CD4-positive, alpha-beta memory T cell (primary cell): ENCODE data around the gene ZNF423. TPM values are rescaled to one million over a fixed set of nuclear protein-coding genes. Genes with fewer than 3 reads are reported as not detected.

Source experiments
- CTCF ChIA-PET: fragments of 350-600 bp; sonication (Branson Sonifier 250); formaldehyde crosslinking; loops from one replicate; lab custom pipeline; 2021; ENCODE audit warnings: inconsistent platforms; ENCODE audit not compliant: partially characterized antibody; lab: Charles Lee
- POLR2A ChIA-PET: fragments of 350-600 bp; sonication (Branson Sonifier 250); formaldehyde crosslinking; loops from one replicate; lab custom pipeline; 2021; ENCODE audit not compliant: partially characterized antibody; lab: Charles Lee
- DNase-seq, 5 donors: peaks; one replicate each; pipeline versions ENCODE4 v3.0.0 to v3.0.0-alpha.2; 2020 to 2022; ENCODE audit warnings: mixed read lengths in 1 of 5
- H3K27ac ChIP-seq: one replicate; pipeline ENCODE4 v1.7.0; 2013; ENCODE audit warnings: low read depth, low read length
- H3K27me3 ChIP-seq: 2 replicates; pipeline ENCODE4 v1.7.0; 2013; ENCODE audit warnings: mild to moderate bottlenecking, low read length, moderate library complexity; ENCODE audit not compliant: insufficient read depth
- H3K36me3 ChIP-seq: 2 replicates; pipeline ENCODE4 v1.7.0; 2013; ENCODE audit warnings: mild to moderate bottlenecking, low read length, moderate library complexity; ENCODE audit not compliant: insufficient read depth
- H3K4me1 ChIP-seq: 2 replicates; pipeline ENCODE4 v1.7.0; 2013; ENCODE audit warnings: mild to moderate bottlenecking, low read length, moderate library complexity; ENCODE audit not compliant: insufficient read depth
- H3K4me3 ChIP-seq, 2 donors: one replicate each; pipeline ENCODE4 v1.7.0; 2013; ENCODE audit warnings: low read length in 2 of 2, mild to moderate bottlenecking in 1 of 2
- H3K9me3 ChIP-seq, 2 donors: one replicate each; pipeline ENCODE4 v1.7.0; 2013; ENCODE audit warnings: low read length in 2 of 2, control low read depth in 1 of 2; ENCODE audit not compliant: control insufficient read depth in 1 of 2
- H3K27ac Mint-ChIP-seq, 7 donors: one replicate each; pipeline ENCODE4 v1.8.0; 2020 to 2021; ENCODE audit warnings: mixed read lengths in 7 of 7, mild to moderate bottlenecking in 6 of 7, inconsistent platforms in 3 of 7, moderate library complexity in 3 of 7
- H3K27me3 Mint-ChIP-seq, 2 donors: one replicate each; pipeline ENCODE4 v1.8.0; 2020 to 2021; ENCODE audit warnings: mixed read lengths in 2 of 2
- H3K36me3 Mint-ChIP-seq, 2 donors: one replicate each; pipeline ENCODE4 v1.8.0; 2020 to 2021; ENCODE audit warnings: mixed read lengths in 2 of 2, inconsistent platforms in 1 of 2, mild to moderate bottlenecking in 1 of 2
- H3K4me1 Mint-ChIP-seq, 4 donors: one replicate each; pipeline ENCODE4 v1.8.0; 2020 to 2021; ENCODE audit warnings: mixed read lengths in 4 of 4, mild to moderate bottlenecking in 1 of 4
- H3K4me3 Mint-ChIP-seq, 8 donors: one replicate each; pipeline ENCODE4 v1.8.0; 2020 to 2021; ENCODE audit warnings: mixed read lengths in 8 of 8, mild to moderate bottlenecking in 7 of 8, moderate library complexity in 6 of 8, inconsistent platforms in 3 of 8
- H3K9me3 Mint-ChIP-seq, 8 donors: one replicate each; pipeline ENCODE4 v1.8.0; 2020 to 2021; ENCODE audit warnings: mixed read lengths in 8 of 8, mild to moderate bottlenecking in 5 of 8, inconsistent platforms in 3 of 8, moderate library complexity in 1 of 8
- intact Hi-C: fragments of 100-400 bp; cut with micrococcal nuclease; formaldehyde crosslinking; loops from one replicate; pipeline ENCODE4 v1.15.1; 2023
- polyA plus RNA-seq, 2 donors: library from polyadenylated mRNA; unstranded; fragments of 300-500 nt; fragmentation: Illumina TruSeq; gene quantifications; one replicate each; pipeline ENCODE4 v1.2.3, GENCODE V29; 2021
- total RNA-seq, 2 experiments: library from RNA; stranded (reverse); gene quantifications; one replicate each; pipeline ENCODE4 v1.2.3, GENCODE V29; 2021

The ZNF423 gene
- total and polyA plus RNA-seq, 4 experiments from 2014 or later: not detected

- no peaks in the 10 kb centered on the region for H3K4me1 ChIP-seq
- H3K27me3 ChIP-seq: no peaks in the 10 kb centered on the region
- H3K4me3 ChIP-seq: no peak overlapping the region
- intact Hi-C loops: no loop called here
- Mint-ChIP-seq H3K9me3 (no peaks in the 10 kb centered on the region), H3K27me3 (peaks cover 0 to 3% of the 10 kb centered on the region in 2 donors), H3K4me3 (no peak overlapping the region), H3K36me3 (no peaks in the 10 kb centered on the region), H3K4me1 (no peaks in the 10 kb centered on the region), H3K27ac (no peak overlapping the region)
- no peak overlapping the region for H3K27ac ChIP-seq
- DNase-seq: no peak
- POLR2A ChIA-PET: no interaction called here
- no peaks in the 10 kb centered on the region for H3K9me3 ChIP-seq
- H3K36me3 ChIP-seq: no peaks in the 10 kb centered on the region
- CTCF ChIA-PET: no interaction called here
Observed at GRCh38 chr16:49767414-49767813, 88.5 kb downstream of the ZNF423 start.

- ChIA-PET POLR2A (no interaction called here), CTCF (no interaction called here)
- H3K27ac Mint-ChIP-seq: no peak overlapping the region
- Histone ChIP-seq H3K27ac (no peak overlapping the region), H3K4me1 (no peaks in the 10 kb centered on the region), H3K36me3 (no peaks in the 10 kb centered on the region), H3K27me3 (no peaks in the 10 kb centered on the region), H3K9me3 (no peaks in the 10 kb centered on the region), H3K4me3 (no peak overlapping the region)
- H3K9me3 Mint-ChIP-seq: no peaks in the 10 kb centered on the region
- H3K4me1 Mint-ChIP-seq: no peaks in the 10 kb centered on the region
- no peak for DNase-seq
- no peaks in the 10 kb centered on the region for H3K36me3 Mint-ChIP-seq
- H3K4me3 Mint-ChIP-seq: no peak overlapping the region
- intact Hi-C loops: no loop called here
- peaks cover 0 to 3% of the 10 kb centered on the region in 2 donors for H3K27me3 Mint-ChIP-seq
Observed at GRCh38 chr16:49766225-49766624, 89.7 kb downstream of the ZNF423 start.

- no peaks in the 10 kb centered on the region for H3K36me3 Mint-ChIP-seq
- peaks cover 0 to 1% of the 10 kb centered on the region in 2 donors for H3K27me3 Mint-ChIP-seq
- H3K27ac Mint-ChIP-seq: no peak overlapping the region
- CTCF ChIA-PET: no interaction called here
- Histone ChIP-seq H3K4me3 (no peak overlapping the region), H3K27me3 (no peaks in the 10 kb centered on the region), H3K4me1 (no peaks in the 10 kb centered on the region), H3K36me3 (no peaks in the 10 kb centered on the region), H3K9me3 (no peaks in the 10 kb centered on the region), H3K27ac (no peak overlapping the region)
- no peaks in the 10 kb centered on the region for H3K9me3 Mint-ChIP-seq
- no peak for DNase-seq
- H3K4me1 Mint-ChIP-seq: no peaks in the 10 kb centered on the region
- intact Hi-C loops: no loop called here
- no peak overlapping the region for H3K4me3 Mint-ChIP-seq
- POLR2A ChIA-PET: no interaction called here
Observed at GRCh38 chr16:49763826-49764225, 92.1 kb downstream of the ZNF423 start.

- Histone ChIP-seq H3K36me3 (no peaks in the 10 kb centered on the region), H3K27ac (no peak overlapping the region), H3K4me1 (no peaks in the 10 kb centered on the region), H3K27me3 (no peaks in the 10 kb centered on the region), H3K4me3 (no peak overlapping the region), H3K9me3 (no peaks in the 10 kb centered on the region)
- Mint-ChIP-seq H3K36me3 (no peaks in the 10 kb centered on the region), H3K27ac (no peak overlapping the region), H3K4me1 (no peaks in the 10 kb centered on the region), H3K9me3 (no peaks in the 10 kb centered on the region), H3K27me3 (peaks cover 8 to 11% of the 10 kb centered on the region in 2 donors), H3K4me3 (no peak overlapping the region)
- intact Hi-C loops: no loop called here
- ChIA-PET CTCF (no interaction called here), POLR2A (no interaction called here)
- no peak for DNase-seq
Observed at GRCh38 chr16:49760815-49761214, 95.1 kb downstream of the ZNF423 start.

- Histone ChIP-seq H3K4me3 (no peak overlapping the region), H3K9me3 (no peaks in the 10 kb centered on the region), H3K4me1 (no peaks in the 10 kb centered on the region), H3K27ac (no peak overlapping the region), H3K27me3 (no peaks in the 10 kb centered on the region), H3K36me3 (no peaks in the 10 kb centered on the region)
- POLR2A ChIA-PET: no interaction called here
- peaks cover 16 to 18% of the 10 kb centered on the region in 2 donors for H3K27me3 Mint-ChIP-seq
- intact Hi-C loops: no loop called here
- no peak overlapping the region for H3K27ac Mint-ChIP-seq
- peaks cover 0 to 13% (median 5%) of the 10 kb centered on the region in 4 donors for H3K4me1 Mint-ChIP-seq
- DNase-seq: no peak
- CTCF ChIA-PET: no interaction called here
- H3K9me3 Mint-ChIP-seq: no peaks in the 10 kb centered on the region
- no peak overlapping the region for H3K4me3 Mint-ChIP-seq
- H3K36me3 Mint-ChIP-seq: no peaks in the 10 kb centered on the region
Observed at GRCh38 chr16:49757559-49758069, 98.3 kb downstream of the ZNF423 start.

- no peak for DNase-seq
- peaks cover 0 to 13% (median 5%) of the 10 kb centered on the region in 4 donors for H3K4me1 Mint-ChIP-seq
- ChIA-PET POLR2A (no interaction called here), CTCF (no interaction called here)
- H3K4me3 ChIP-seq: no peak overlapping the region
- no peak overlapping the region for H3K4me3 Mint-ChIP-seq
- H3K27ac ChIP-seq: no peak overlapping the region
- intact Hi-C loops: no loop called here
- H3K36me3 Mint-ChIP-seq: no peaks in the 10 kb centered on the region
- no peaks in the 10 kb centered on the region for H3K9me3 ChIP-seq
- no peak overlapping the region for H3K27ac Mint-ChIP-seq
- no peaks in the 10 kb centered on the region for H3K27me3 ChIP-seq
- no peaks in the 10 kb centered on the region for H3K9me3 Mint-ChIP-seq
- H3K4me1 ChIP-seq: no peaks in the 10 kb centered on the region
- H3K27me3 Mint-ChIP-seq: peaks cover 16 to 19% of the 10 kb centered on the region in 2 donors
- no peaks in the 10 kb centered on the region for H3K36me3 ChIP-seq
Observed at GRCh38 chr16:49756775-49757558, 98.9 kb downstream of the ZNF423 start.

GRCh38 chr16:49755716-49756505 lies 100.0 kb downstream of the ZNF423 start:
- H3K4me1 ChIP-seq: no peaks in the 10 kb centered on the region
- no peaks in the 10 kb centered on the region for H3K9me3 ChIP-seq
- Mint-ChIP-seq H3K36me3 (no peaks in the 10 kb centered on the region), H3K27ac (no peak overlapping the region), H3K4me1 (peaks cover 0 to 13% (median 5%) of the 10 kb centered on the region in 4 donors), H3K4me3 (no peak overlapping the region), H3K9me3 (no peaks in the 10 kb centered on the region), H3K27me3 (peaks cover 19% of the 10 kb centered on the region in 2 donors)
- no peak for DNase-seq
- no peaks in the 10 kb centered on the region for H3K36me3 ChIP-seq
- CTCF ChIA-PET: no interaction called here
- no peak overlapping the region for H3K4me3 ChIP-seq
- no peak overlapping the region for H3K27ac ChIP-seq
- H3K27me3 ChIP-seq: no peaks in the 10 kb centered on the region
- intact Hi-C loops: no loop called here
- POLR2A ChIA-PET: no interaction called here
